ENCODE data around the gene PTGR1.
"Not testable (repeated sequence)": the region's sequence is repeated elsewhere in the genome, so short reads cannot be mapped to it uniquely, and the experiment has no call there.

The PTGR1 gene

DNA sequence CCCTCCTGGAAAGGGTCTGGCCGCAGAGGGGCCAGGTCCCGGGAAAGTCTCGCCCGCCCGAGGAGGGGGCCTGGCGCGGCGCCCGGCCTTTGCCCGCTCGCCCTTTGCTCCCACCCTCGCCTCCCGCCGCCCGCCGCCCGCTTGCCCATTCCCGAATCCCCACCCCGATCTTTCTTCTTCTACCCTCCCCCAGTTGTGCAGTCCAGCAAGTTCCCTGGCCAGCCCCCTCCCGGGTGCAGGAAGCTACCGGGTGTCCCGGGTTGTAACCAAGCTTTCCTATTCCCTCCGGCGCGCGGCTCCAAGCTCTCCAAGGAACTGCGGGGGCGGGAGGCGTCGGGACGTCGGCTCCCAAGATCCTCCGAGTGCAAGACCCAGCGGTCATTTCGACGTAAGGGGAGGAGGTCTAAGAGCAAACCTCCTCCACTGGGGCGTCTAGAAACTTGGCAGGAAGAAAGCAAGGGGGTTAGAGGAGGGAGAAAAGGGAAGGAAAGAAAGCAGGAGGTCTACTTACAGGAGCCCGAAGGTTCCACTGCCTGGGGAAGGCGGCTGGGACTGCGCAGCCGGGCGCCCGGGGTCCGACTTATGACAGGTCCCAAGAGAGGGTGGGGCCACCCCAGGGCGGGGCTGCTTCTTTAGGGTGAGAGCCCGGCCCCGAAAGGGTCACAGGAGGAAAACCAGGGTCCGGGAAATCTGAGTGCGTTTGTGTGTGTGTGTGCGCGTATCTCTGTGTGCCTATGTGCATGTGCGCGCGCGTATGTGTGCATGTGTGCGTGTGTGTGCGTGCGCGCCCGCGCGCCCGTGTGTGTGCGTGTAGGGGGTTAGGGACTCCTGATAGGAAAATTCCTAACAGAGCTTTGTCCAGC, at the start of gene PTGR1:
PTGR1 (minus strand) TSS at position 556 of the 863 bp plus-strand sequence. CDS start 2,225 bp downstream, outside the sequence.
- peak; percentile 89 for DNase-seq (ENCODE audit: low spot score)

DNA sequence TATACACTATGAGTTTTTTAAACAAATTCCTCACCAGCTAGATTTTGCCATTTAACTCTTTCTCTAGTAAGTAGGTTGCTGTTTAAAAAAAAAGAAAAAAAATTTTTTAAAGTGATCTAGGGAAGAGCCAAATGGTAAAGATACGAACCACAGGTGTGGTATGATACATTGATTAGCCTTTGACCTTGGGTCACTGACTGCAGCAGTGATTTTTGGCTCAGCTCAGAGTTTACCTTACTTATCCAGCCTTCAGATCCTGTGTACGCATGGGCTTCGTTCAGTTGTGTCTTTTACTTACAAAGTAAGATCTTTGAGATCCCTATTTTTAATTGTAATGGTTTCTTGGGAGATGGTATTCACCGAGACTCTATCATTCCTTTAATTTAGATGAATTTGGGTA, 49.6 kb upstream of the PTGR1 start:
- DNase-seq (ENCODE audit: low spot score), result no peak

DNA sequence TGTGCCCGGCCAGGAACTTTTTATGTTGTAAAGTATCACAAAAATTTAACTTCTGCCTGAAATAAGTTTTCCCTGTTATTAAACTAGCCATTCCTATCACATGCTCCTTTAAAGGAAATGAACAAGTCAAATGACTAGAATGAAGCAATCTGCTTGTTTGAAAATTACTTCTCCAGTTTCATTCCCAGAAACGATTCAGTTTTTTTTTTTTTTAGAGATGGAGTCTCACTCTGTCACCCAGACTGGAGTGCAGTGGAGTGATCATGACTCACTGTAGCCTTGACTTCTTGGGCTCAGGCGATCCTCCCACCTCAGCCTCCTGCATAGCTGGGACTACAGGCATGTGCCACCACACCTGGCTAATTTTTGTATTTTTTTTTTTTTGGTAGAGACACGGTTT, 48.6 kb upstream of the PTGR1 start:
- DNase-seq (ENCODE audit: low spot score), result no peak

DNA sequence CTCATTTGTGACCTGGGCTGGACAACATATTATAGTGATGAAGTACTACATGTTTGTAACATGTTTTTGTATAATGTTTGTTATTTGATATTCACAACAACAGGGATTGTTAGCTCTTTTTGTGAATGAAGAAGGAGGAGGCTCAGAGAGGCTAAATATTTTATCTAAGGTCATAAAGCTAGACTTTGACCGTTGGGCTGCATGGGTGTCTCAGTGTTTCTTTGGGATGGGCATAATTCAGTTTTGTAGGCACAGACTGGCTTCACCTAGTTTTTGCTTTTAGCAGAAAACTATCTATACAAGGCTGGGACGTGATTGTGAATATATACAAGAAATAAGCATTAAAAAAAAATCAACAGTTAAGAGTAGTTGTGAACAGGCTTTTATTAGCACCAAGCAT, 47.0 kb upstream of the PTGR1 start:
- DNase-seq (ENCODE audit: low spot score), result no peak

DNA sequence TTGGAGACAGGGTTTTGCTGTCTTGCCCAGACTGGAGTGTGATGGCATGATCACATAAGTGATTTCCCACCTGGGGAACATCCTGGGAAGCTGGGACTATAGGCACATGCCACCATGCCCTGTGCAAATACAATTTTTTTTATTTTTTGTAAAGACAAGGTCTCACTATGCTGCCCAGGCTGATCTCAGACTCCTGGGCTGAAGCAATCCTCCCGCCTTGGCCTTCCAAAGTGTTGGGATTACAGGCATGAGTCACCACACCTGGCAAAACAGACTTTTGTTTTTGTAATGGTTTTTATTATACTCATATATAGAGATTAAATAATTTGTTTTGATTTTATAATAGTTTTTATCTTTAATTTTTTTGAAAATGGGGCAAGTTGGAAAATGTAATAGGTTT, 46.4 kb upstream of the PTGR1 start:
- no peak for DNase-seq (ENCODE audit: low spot score)

DNA sequence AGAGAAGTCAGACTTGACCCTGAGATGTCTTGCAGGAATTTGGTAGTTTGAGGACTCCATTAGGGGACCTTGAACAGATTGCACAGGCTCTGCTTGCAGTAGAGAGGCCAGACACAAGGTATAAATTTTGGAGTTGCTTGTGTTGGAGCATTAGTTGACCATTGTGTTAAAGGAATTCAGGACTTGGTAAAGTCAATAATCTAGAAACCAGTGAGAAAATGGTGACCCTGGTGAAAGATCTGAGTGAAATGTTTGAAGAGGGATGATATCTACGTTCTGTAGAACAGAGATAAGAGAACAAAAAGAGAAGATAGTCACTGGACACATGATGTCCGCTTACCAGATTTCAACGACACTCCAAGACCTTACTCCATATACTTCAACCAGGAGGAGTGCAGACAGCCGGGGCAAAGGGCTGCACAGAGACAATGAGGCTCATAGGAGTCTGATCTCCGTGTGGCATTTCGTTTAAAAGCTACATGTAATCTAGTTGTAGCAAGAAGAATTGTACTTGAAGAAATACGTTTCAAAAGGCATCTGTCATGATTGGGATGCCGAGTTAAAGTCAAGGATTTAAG, 44.8 kb upstream of the PTGR1 start:
- no peak for DNase-seq (ENCODE audit: low spot score)

DNA sequence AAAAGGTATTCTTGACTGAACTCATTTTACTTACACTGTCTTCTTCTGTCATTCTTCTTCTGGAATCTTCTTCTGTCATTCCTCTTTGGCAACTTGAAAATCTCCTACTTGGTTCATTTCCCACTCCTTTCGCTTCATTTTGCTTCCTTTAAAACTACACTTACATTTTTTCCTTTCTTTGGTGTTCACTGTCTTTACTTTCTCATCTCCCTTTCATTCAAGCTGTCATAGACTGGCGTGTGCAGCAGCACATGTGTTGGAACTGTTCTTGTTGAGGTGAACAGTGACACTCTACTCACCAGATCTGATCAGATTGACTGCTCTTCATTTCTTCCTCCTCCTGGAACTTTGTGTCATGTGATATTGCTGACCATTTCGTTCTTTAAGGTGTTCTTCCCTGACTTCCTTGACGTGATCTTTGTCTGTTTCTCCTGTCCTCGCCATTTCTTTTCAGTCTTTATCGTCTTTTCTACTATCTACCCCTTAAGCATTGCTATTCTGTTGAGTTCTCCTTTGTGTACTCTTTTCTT, 38.0 kb upstream of the PTGR1 start:
- no peak for DNase-seq (ENCODE audit: low spot score)

DNA sequence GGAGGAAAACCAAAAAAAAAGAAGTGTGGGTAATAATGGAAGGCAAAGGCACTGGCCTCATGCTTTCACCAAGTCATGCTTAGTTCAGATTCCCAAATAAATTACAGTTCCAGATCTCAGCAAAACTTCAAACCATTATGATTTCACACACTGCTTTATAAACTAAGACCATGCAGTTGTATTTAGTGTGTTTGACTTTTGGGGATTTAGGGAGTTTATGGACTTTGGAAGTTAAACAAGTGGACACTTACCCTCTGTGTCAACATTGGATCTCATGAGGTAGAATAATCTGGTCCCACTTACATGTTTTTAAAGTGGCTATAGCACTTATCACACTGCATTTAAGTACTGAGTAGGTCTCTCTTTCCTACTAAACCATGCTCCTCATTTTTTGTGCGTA, 35.4 kb upstream of the PTGR1 start:
- no peak for DNase-seq (ENCODE audit: low spot score)

DNA sequence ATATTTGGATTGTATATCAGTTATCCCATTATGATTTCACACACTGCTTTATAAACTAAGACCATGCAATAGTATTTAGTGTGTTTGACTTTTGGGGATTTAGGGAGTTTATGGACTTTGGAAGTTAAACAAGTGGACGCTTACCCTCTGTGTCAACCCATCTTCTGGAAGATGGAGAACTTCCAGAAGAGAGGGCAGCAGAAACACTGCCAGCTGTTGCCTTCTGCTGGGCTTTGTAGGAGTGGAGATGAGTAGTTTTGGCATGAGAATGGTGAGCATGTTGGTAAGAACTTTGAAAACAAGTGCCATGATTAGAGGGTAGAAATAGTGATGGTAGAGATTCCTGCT, 33.9 kb upstream of the PTGR1 start:
- no peak for DNase-seq (ENCODE audit: low spot score)

DNA sequence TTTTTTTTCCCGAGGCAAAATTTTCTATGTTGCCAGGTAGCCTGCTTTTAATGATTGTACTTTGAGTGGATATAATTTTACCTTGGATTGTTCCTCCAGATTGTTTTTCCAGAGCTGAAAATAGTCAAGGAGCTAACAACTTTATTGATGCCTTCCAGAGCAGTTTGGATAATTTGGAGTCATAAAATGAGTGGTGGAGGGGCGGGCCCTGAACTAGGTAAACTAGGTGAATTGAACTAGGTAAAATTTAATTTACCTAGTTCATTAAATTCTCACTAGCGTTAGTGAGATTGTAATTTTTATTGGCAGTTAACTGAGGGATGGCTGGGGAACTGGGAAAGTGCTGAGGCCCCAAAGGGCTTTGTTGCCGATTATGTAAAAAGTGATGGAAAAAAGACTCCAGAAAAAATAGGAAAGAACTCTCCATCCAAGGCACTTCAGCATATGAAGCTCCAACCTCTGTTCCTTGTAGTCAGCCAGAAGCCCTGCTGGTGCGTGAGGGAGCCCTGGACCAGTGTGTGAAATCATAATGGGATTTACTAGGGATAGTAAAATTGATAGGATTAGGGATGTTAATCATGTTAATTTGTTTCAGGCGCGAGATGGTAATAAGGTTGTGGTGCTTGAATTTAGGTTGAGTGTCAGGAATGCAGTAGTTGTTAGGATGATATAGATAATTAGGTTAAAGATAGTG, 33.4 kb upstream of the PTGR1 start:
- no peak for DNase-seq (ENCODE audit: low spot score)

DNA sequence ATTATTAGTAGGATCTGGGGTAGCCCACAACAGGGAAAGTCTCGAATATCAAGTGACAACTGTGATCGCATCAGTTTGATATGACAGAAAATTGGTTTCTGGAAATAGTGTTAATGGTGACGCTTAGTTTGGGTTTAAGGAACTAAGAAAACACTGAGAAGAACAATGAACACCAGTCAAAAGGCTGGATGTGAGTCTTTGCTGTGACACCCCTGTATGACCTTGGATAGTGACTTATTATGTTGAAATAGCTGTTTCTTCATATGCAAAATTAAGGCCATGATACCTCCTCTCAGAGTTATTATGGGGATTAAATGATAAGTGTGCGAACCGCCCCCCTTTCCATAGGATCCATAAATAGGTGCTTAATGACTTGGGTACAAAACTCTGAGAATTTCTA, 32.6 kb upstream of the PTGR1 start:
- peak; percentile 29 for DNase-seq (ENCODE audit: low spot score)

DNA sequence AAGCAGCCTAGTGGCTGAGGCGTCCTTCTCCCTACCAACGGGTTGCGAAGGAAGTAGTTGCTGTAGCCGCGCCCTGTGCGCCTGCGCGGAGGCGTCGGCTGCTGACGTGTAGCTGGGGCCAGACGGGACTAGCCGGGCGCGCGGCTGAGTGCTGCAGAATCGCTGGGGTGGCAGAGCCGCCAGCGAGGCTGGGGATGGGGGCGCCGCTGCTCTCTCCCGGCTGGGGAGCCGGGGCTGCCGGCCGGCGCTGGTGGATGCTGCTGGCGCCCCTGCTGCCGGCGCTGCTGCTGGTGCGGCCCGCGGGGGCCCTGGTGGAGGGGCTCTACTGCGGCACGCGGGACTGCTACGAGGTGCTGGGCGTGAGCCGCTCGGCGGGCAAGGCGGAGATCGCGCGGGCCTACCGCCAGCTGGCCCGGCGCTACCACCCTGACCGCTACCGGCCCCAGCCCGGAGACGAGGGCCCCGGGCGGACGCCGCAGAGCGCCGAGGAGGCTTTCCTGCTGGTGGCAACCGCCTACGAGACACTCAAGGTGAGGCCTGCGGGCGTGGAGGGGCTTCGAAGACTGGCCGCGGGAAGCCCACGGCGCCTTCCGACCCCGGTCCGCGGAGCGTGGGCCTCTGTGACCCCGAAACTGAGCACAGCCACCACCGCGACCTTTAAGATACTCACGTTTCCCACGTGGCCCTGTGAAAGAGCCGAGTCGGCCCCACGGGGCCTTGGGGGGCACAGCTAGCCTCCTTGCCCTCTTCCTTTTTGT, 31.9 kb upstream of the PTGR1 start, which contains the start of gene DNAJC25:
DNAJC25 (plus strand) TSS at position 121 of the 758 bp plus-strand sequence; CDS start at position 195, 74 bp downstream.
- DNase-seq (ENCODE audit: low spot score), result peak; percentile 100

DNA sequence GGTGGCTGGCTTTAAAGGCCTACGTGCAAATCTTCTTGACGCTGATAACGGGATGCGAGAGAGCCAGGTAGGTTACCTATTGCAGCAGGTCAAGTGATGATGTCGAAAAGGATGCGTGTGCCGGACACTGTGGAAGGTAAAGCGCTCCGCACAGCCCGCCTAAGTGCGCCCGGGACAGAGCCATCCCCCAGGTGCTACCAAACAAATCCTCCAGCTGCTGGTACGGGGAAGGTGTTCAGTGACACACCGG, 31.4 kb upstream of the PTGR1 start:
- DNase-seq (ENCODE audit: low spot score), result no peak

DNA sequence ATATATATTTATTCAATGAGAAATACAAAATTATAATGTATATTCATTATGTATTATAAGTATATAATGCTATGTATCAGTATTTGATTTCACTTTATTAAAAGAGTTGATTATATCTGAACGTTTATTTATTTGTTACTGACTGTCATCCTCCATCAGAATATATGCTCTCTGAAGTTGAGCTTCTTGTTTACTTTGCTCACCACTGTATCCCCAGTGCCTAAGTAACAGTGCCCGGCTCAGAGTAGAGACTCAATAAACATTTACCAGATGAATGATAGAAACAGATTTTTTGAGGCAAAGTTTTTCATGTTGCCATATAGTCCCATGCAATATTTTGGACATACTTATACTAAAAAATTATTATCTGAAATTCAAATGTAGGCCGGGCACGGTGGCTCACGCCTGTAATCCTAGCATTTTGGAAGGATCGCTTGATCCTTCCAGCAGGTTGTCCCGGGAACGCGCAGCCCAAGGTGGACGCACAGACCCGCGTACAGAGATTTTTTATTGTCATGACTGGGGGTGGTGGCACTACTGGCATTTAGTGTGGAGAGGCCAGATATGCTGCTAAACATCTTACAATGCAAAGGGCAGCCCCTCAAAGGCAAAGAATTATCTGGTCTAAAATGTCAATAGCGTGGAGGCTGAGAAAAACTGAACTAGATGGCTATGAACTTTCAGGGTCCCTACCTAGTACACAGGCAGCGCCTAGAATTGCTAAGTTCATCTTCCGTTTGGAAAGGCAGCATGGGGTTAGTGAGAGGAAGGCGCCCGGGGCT, 30.9 kb upstream of the PTGR1 start:
- no peak for DNase-seq (ENCODE audit: low spot score)

DNA sequence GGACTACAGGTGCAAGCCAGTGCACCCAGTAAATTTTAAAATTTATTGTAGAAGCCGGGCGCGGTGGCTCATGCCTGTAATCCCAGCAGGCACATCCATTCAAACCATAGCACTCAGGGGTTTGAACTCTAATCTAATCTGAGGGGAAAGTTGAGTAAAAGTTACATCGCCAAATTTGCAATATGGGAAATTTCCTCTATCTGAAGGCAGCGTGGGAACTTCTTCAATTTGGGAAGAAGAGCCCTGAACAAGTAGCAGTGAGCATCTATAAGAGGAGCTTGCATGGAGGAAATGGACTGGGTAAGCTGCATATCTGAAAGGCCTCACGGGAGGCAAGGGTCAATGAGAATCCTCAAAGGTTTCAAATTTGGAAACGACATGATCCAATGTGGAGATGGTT, 29.0 kb upstream of the PTGR1 start:
- no peak for DNase-seq (ENCODE audit: low spot score)

DNA sequence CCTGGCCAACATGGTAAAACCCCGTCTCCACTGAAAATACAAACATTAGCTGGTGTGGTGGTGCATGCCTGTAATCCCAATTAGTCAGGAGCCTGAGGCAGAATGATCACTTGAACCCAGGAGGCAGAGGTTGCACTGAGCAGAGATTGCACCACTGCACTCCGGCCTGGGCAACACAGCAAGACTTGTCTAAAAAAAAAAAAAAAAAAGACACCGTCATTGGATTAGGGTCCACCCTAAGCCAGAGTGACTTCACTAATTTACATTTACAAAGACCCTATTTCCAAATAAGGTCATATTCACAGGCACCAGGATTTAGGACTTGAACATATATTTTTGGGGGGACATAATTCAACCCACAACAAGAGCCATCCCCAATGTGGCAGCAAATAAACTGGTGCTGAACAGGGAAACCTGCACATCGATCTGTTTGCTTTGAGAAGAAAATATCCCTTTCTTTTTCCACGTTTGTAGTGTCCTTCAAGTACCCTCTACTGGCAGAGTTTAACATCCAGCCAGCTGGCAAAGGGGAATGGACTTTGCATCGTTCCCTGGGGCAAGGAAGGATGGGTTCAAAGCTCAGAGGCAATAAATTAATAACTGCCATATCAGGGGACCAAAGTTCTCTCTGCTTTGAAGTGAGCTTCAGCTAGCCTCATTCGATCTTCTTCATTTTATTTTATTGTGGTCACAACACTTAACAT, 28.0 kb upstream of the PTGR1 start:
- no peak for DNase-seq (ENCODE audit: low spot score)

DNA sequence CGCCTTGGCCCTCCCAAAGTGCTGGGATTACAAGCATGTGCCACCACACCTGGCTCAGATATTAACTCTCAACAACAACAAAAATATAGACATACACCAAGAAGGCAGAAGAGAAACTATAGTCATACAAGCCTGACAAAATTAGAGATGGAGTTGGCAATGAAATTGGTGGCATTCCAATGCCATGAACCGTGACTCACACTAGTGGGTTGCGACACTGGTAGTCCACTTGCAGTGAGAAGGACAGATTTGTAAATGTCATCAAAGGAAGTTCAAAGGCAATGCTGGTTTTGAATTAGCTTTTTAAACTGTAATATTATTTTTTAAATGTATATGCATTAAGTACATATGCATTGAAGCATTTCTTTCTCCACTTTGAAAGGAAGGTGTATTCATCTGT, 23.2 kb upstream of the PTGR1 start:
- DNase-seq (ENCODE audit: low spot score), result peak; percentile 84

DNA sequence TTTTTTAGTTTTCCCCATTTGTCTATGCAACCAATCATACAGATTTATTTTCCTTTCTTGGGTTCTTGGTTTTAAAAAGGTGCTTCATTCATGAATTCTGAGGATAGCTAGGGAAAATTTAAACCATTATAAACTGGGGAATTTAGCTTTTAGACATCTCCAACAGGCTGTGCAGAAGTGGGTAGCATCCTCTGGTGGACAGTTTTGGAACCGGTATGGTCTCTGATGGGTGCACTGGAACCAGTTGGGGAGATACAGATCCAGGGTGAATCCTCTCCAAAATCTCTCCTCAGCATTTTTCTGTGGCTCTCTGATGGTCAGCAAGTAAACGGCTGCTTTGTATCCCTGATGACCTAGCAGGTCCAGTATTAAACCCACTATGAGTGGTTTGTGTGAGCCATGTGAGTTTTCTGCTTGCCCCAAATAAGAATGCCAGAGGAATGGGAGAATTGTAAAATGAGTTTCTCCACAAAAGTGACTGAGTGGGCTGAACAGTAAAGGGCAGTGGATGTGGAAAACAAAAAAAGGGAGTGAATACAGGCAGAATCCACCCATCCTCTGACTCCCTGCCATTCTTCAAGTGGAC, 22.5 kb upstream of the PTGR1 start:
- peak; percentile 67 for DNase-seq (ENCODE audit: low spot score)

DNA sequence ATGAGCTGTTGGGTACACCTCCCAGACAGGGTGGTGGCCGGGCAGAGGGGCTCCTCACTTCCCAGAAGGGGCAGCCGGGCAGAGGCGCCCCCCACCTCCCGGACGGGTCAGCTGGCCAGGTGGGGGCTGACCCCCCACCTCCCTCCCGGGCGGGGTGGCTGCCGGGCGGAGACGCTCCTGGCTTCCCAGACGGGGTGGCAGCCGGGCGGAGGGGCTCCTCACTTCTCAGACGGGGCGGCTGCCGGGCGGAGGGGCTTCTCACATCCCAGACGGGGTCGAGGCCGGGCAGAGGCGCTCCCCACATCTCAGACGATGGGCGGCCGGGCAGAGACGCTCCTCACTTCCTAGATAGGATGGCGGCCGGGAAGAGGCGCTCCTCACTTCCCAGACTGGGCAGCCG, 17.9 kb upstream of the PTGR1 start:
- not testable (repeated sequence) for DNase-seq (ENCODE audit: low spot score)

DNA sequence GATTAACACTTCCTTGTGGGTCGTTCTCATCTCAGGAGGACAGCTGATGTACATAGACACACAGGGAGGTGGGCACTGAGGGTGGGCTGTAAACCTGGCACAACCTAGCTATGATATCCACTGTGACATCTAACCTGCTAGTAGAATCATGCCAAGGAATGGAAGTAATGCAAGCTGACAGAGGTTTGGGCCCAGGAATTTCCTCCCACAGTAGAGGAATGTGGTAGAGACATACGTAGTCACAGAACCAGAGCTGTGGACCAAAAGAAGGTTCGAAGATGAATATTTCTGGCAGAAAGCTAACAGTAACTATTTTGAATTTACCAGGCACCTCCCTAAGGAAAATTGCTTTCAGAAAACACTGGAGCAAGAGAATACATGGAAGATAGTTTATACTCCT, 16.5 kb upstream of the PTGR1 start:
- peak; percentile 32 for DNase-seq (ENCODE audit: low spot score)
